HepG2 (cell line): ENCODE data around the gene DYNC2I2. TPM values are rescaled to one million over a fixed set of nuclear protein-coding genes. Genes with fewer than 3 reads are reported as not detected.

ENCODE experiments used
- ATAC-seq: fragments of 200-7000 bp; cut with Tn5 transposase; 3 replicates; pipeline ENCODE4 v1.9.1; 2020; ENCODE audit warnings: mild to moderate bottlenecking, moderate library complexity
- Bru-seq: library from RNA; stranded (reverse); fragments of 400-500 nt; gene quantifications from one replicate; lab custom pipeline; 2021; lab: Mats Ljungman, UMichigan
- BruChase-seq, 2 experiments: library from RNA; stranded (reverse); fragments of 400-500 nt; gene quantifications; one replicate each; lab custom pipeline; 2021; lab: Mats Ljungman, UMichigan
- BruUV-seq: library from RNA; stranded (reverse); fragments of 400-500 nt; replicated peaks from 2 replicates; lab custom pipeline; 2021; lab: Mats Ljungman, UMichigan
- CTCF ChIA-PET: fragments of 300-600 bp; formaldehyde crosslinking; extraction: SDS; loops from one replicate; lab custom pipeline; 2021; ENCODE audit warnings: low total read pairs, inconsistent platforms, low intra/inter-chr PET ratio; lab: Yijun Ruan, JAX
- POLR2A ChIA-PET: fragments of 350-600 bp; sonication (Branson Sonifier 250); formaldehyde crosslinking; loops from one replicate; lab custom pipeline; 2020; ENCODE audit warnings: antibody characterized with exemption, inconsistent platforms; lab: Yijun Ruan, JAX
- DNase-seq: peaks from one replicate; pipeline ENCODE4 v3.0.0-alpha.2; 2015; ENCODE audit warnings: low spot score
- FAIRE-seq: peaks from 3 replicates; lab custom pipeline; 2011; peaks lifted over from hg19 to GRCh38; lab: Jason Lieb, UNC
- H2AFZ ChIP-seq: one replicate; pipeline ENCODE4 v1.6.1; 2011; ENCODE audit warnings: low read length, inconsistent platforms
- H3K27ac ChIP-seq: fragments of 300-600 bp; 3 replicates; pipeline ENCODE4 v1.8.0; 2011; ENCODE audit warnings: mixed run types, mild to moderate bottlenecking, mixed read lengths, low read length, inconsistent platforms; ENCODE audit not compliant: insufficient read depth; ENCODE audit errors: extremely low read length
- H3K27me3 ChIP-seq, 2 experiments: fragments of 200-600 bp in 1 of 2; 2 replicates in 1 of 2; 3 replicates in 1 of 2; pipeline versions ENCODE4 v1.6.0 to v1.8.0; 2011; ENCODE audit warnings: low read length in 2 of 2, mild to moderate bottlenecking in 2 of 2, moderate library complexity in 2 of 2, inconsistent platforms in 1 of 2; ENCODE audit not compliant: insufficient read depth in 2 of 2, control insufficient read depth in 1 of 2
- H3K36me3 ChIP-seq, 2 experiments: fragments of 200-600 bp in 1 of 2; replicated peaks in 1 of 2; 2 replicates in 1 of 2; 3 replicates in 1 of 2; pipeline versions ENCODE4 v1.5.1 to v1.8.0; 2011; ENCODE audit warnings: low read length in 2 of 2, inconsistent platforms in 1 of 2; ENCODE audit not compliant: insufficient read depth in 2 of 2, control insufficient read depth in 1 of 2
- H3K4me1 ChIP-seq: 2 replicates; pipeline ENCODE4 v1.5.1; 2012; ENCODE audit warnings: low read length, inconsistent platforms; ENCODE audit not compliant: insufficient read depth
- H3K4me2 ChIP-seq: 2 replicates; pipeline ENCODE4 v1.6.0; 2011; ENCODE audit warnings: low read depth, low read length, inconsistent platforms
- H3K4me3 ChIP-seq, 3 experiments: fragments of 200-600 bp in 1 of 3; sonication (generic), shearing (Covaris generic) in 1 of 3; replicated peaks in 1 of 3; 2 replicates each; pipeline ENCODE4 v1.5.1; 2011 to 2016; ENCODE audit warnings: low read length in 3 of 3, inconsistent platforms in 2 of 3, low read depth in 2 of 3, mild to moderate bottlenecking in 2 of 3, control low read depth in 1 of 3, mixed read lengths in 1 of 3; ENCODE audit not compliant: insufficient read depth in 1 of 3
- H3K79me2 ChIP-seq: one replicate; pipeline ENCODE4 v1.6.1; 2011; ENCODE audit warnings: low read length, inconsistent platforms; ENCODE audit not compliant: insufficient read depth
- H3K9ac ChIP-seq: 2 replicates; pipeline ENCODE4 v1.6.0; 2011; ENCODE audit warnings: mild to moderate bottlenecking, low read depth, low read length, inconsistent platforms; ENCODE audit not compliant: insufficient read depth
- H3K9me3 ChIP-seq: 2 replicates; pipeline ENCODE4 v1.5.1; 2012; ENCODE audit warnings: mild to moderate bottlenecking, low read length
- H4K20me1 ChIP-seq: 2 replicates; pipeline ENCODE4 v1.6.0; 2011; ENCODE audit warnings: inconsistent platforms, mild to moderate bottlenecking, low read length, moderate library complexity; ENCODE audit not compliant: insufficient read depth
- FOXM1 ChIP-seq: sonication (generic); formaldehyde crosslinking; IDR thresholded peaks from 2 replicates; pipeline ENCODE4 v1.5.0; 2020; ENCODE audit warnings: missing genetic modification reagents
- FOXP1 ChIP-seq, 2 experiments: fragments of 450-650 bp in 1 of 2; IDR thresholded peaks; 2 replicates each; pipeline ENCODE4 v1.6.1; 2017 to 2018; ENCODE audit warnings: antibody characterized with exemption in 1 of 2
- ZNF329 ChIP-seq: sonication (generic); formaldehyde crosslinking; IDR thresholded peaks from 2 replicates; pipeline ENCODE4 v1.9.0; 2021; ENCODE audit warnings: low read depth, mild to moderate bottlenecking, missing genetic modification reagents
- ZNF574 ChIP-seq: sonication (generic); formaldehyde crosslinking; IDR thresholded peaks from 2 replicates; pipeline ENCODE4 v1.4.0; 2020; ENCODE audit warnings: missing genetic modification reagents
- ZNF674 ChIP-seq: sonication (generic); formaldehyde crosslinking; IDR thresholded peaks from 2 replicates; pipeline ENCODE4 v1.5.0; 2020; ENCODE audit warnings: low read depth, mild to moderate bottlenecking, missing genetic modification reagents
- WGBS: methylation state at CpG from one replicate; pipeline ENCODE4 v1.1.6; 2017; ENCODE audit warnings: low lambda C conversion rate; 5-methylcytosine and 5-hydroxymethylcytosine counted together
- in situ Hi-C: cut with HindIII; loops from 2 replicates; pipeline ENCODE4 v1.10.0; 2017; ENCODE audit warnings: low pct_unique_long_range_greater_than_20kb; ENCODE audit not compliant: extremely low pct_ligation_motif_present
- intact Hi-C: fragments of 100-400 bp; cut with micrococcal nuclease; formaldehyde crosslinking; loops from one replicate; pipeline ENCODE4 v1.10.0; 2022; ENCODE audit not compliant: unreplicated experiment
- long read RNA-seq, 2 experiments: library from RNA in 1 of 2; library from polyadenylated mRNA in 1 of 2; stranded (forward) in 1 of 2; unstranded in 1 of 2; transcript quantifications; one replicate each; pipeline ENCODE4 v2.0.0, GENCODE V29; 2019 to 2022
- polyA minus RNA-seq, 3 experiments: library from RNA; depleted of rRNA, polyadenylated mRNA; stranded (reverse); fragments of >200 nt; gene quantifications; 2 replicates each; pipeline ENCODE4 v1.2.3, GENCODE V29; 2011; ENCODE audit warnings: low replicate concordance in 1 of 3
- polyA plus RNA-seq, 8 experiments: library from polyadenylated mRNA; depleted of rRNA in 3 of 8; stranded (reverse) in 7 of 8; unstranded in 1 of 8; fragments of >200 nt; fragmentation: Illumina TruSeq in 4 of 8; extraction: Trizol in 4 of 8; gene quantifications; 2 replicates each; pipeline versions ENCODE4 v1.2.1 to v1.2.3, GENCODE V29; 2011 to 2016; ENCODE audit warnings: low read depth in 4 of 8, missing spikeins in 1 of 8, mixed read lengths in 1 of 8; ENCODE audit not compliant: insufficient read depth in 1 of 8
- total RNA-seq, 5 experiments: library from RNA; depleted of rRNA; stranded (reverse); fragments of >200 nt; fragmentation: Illumina TruSeq; extraction: Trizol; gene quantifications; 2 replicates each; pipeline ENCODE4 v1.2.3, GENCODE V29; 2016; ENCODE audit warnings: low read depth in 1 of 5
- TF ChIP-seq, protein P1 (sequence below): sonication (generic); formaldehyde crosslinking; IDR thresholded peaks from 2 replicates; pipeline ENCODE4 v1.5.1; 2020; ENCODE audit warnings: missing genetic modification reagents, mild to moderate bottlenecking, borderline replicate concordance

The DYNC2I2 gene
- total RNA-seq (2016; rRNA removed; fragmentation: Illumina TruSeq; extraction: Trizol): 31.1 and 40.2 TPM in 2 replicates
- total RNA-seq (2016; cell fraction: cytosol; rRNA removed; fragmentation: Illumina TruSeq; extraction: Trizol; ENCODE audit: low read depth): 35.7 and 35.9 TPM in 2 replicates
- 30.0 and 41.4 TPM in 2 replicates for total RNA-seq (2016; cell fraction: insoluble cytoplasmic fraction; rRNA removed; fragmentation: Illumina TruSeq; extraction: Trizol)
- total RNA-seq (2016; cell fraction: membrane; rRNA removed; fragmentation: Illumina TruSeq; extraction: Trizol): 44.4 and 48.2 TPM in 2 replicates
- total RNA-seq (2016; cell fraction: nucleus; rRNA removed; fragmentation: Illumina TruSeq; extraction: Trizol): 29.1 and 30.6 TPM in 2 replicates
- polyA plus RNA-seq (2011; rRNA removed): 12.5 and 13.7 TPM in 2 replicates
- polyA plus RNA-seq (2011; cell fraction: cytosol; rRNA removed): 8.1 and 18.6 TPM in 2 replicates
- 38.0 and 51.4 TPM in 2 replicates for polyA plus RNA-seq (2011; cell fraction: nucleus; rRNA removed)
- polyA plus RNA-seq (2012): 3.2 and 5.6 TPM in 2 replicates
- 38.3 and 39.4 TPM in 2 replicates for polyA plus RNA-seq (2016; cell fraction: cytosol; fragmentation: Illumina TruSeq; extraction: Trizol; ENCODE audit: low read depth)
- polyA plus RNA-seq (2016; cell fraction: insoluble cytoplasmic fraction; fragmentation: Illumina TruSeq; extraction: Trizol; ENCODE audit: low read depth): 29.4 and 33.1 TPM in 2 replicates
- 37.6 and 43.8 TPM in 2 replicates for polyA plus RNA-seq (2016; cell fraction: membrane; fragmentation: Illumina TruSeq; extraction: Trizol; ENCODE audit: low read depth)
- polyA plus RNA-seq (2016; cell fraction: nucleus; fragmentation: Illumina TruSeq; extraction: Trizol; ENCODE audit: insufficient read depth, low read depth): 49.9 and 51.2 TPM in 2 replicates
- 21.4 and 223 TPM in 2 replicates for polyA minus RNA-seq (2011; rRNA and poly(A)+ RNA removed; ENCODE audit: low replicate concordance)
- 7.2 and 10.8 TPM in 2 replicates for polyA minus RNA-seq (2011; cell fraction: cytosol; rRNA and poly(A)+ RNA removed)
- 9.3 and 12.7 TPM in 2 replicates for polyA minus RNA-seq (2011; cell fraction: nucleus; rRNA and poly(A)+ RNA removed)
- percentile 42 among the genes with signal in this experiment for Bru-seq, nascent RNA
- percentile 39 among the genes with signal in this experiment for BruChase-seq, experiment 1, labeled RNA remaining after a 6-hour chase
- percentile 41 among the genes with signal in this experiment for BruChase-seq, experiment 2, labeled RNA remaining after a 2-hour chase
- long read RNA-seq, experiment 1, transcript WDR34-201 (9 exons, 1,755 nt): major isoform, 56 of 79 reads
- long read RNA-seq, experiment 1, partial matches to known transcripts: 9 of 79 reads
- long read RNA-seq, experiment 1, other reads (novel, unspliced or antisense): 14 of 79 reads
- long read RNA-seq, experiment 2, transcript WDR34-201 (9 exons, 1,755 nt): major isoform, 16 of 36 reads
- long read RNA-seq, experiment 2, partial matches to known transcripts: 10 of 36 reads
- long read RNA-seq, experiment 2, other reads (novel, unspliced or antisense): 9 of 36 reads

DNA sequence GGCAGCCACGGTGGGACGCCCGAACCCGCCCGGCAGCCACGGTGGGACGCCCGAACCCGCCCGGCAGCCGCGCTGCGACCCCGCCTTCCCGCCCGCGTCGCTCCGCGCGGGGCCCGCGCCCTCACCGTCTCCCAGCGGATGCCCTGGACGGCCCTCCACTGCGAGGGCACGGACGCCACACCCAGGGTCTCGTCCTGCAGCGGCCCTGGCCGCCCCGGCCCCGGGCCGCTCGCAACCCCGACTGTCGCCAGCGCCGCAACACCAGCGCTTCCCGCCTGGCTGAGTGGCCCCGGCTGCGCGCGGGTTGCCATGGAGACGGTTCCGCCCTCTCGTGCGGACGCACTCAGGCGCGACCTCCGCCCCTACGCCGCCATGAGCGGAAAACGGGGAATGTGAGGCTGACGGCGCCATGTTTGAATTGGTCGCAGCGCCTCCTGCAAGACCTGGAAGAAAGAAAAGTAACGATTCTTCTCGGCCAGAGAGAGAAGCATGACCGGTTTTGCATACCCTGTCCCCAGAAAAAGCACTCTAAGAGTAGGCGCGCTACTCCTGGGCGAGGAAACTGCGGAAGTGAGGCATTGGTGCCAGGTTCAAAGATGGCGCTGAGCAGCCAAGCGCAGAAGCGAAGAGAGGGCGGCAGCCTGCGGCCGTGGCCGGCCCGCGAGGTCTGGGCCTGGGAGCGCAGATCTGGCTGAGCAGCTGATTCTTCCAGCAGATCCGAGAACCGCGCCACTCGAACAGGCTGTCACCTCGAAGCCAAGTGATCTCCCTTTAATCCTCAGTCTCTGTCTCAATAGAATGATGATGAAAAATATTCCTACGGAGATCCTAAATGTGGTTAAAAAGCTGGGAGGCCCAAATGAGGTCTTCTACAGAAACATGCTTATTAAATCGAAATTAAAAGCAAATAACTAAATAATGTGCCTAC, at the start of gene DYNC2I2:
Gene DYNC2I2, minus strand, starts transcription at position 432 of the 928 bp plus-strand sequence. Its CDS starts 121 bp downstream, at position 311.
- peak within 1 kb of the TSS; percentile 100 for H3K27ac ChIP-seq
- ATAC-seq (peak; percentile 98), DNase-seq (peak; percentile 87), FAIRE-seq (peak; percentile 42)
- peak within 1 kb of the TSS; percentile 97 for H2AFZ ChIP-seq
- TSS peak; percentile 95 for BruUV-seq
- no peaks in the 10 kb centered on the region for H3K9me3 ChIP-seq
- in situ Hi-C loops (no loop called here), intact Hi-C loops (no loop called here)
- peak within 1 kb of the TSS; percentile 100 for H3K9ac ChIP-seq
- H3K36me3 ChIP-seq: no peaks in the 10 kb centered on the region
- 3% methylated on average over 10 of the region's 86 CpGs for WGBS
- no peaks in the 10 kb centered on the region for H3K79me2 ChIP-seq
- H3K4me2 ChIP-seq: peak within 1 kb of the TSS; percentile 98
- peak within 1 kb of the TSS; percentile 68 to 84 (median 73) for H3K4me3 ChIP-seq
- ChIA-PET POLR2A (interaction anchor here (1.0 to 2.9 kb wide), 7 partner anchors 21 to 68 kb away, joined by 3 to 12 read pairs (median 4); partner anchors contain the start of genes SET and ZDHHC12), CTCF (no interaction called here)
- no peaks in the 10 kb centered on the region for H3K27me3 ChIP-seq
- peaks cover 5% of the 10 kb centered on the region; the same call in 1 of the 2 replicates for H3K4me1 ChIP-seq
- no peaks in the 10 kb centered on the region for H4K20me1 ChIP-seq
- TF ChIP-seq ZNF674 (CRISPR knock-in tag) (no peak), ZNF329 (0 out of 2 replicates have a peak, but pooled peaks have one; percentile 27), ZNF574 (CRISPR knock-in tag) (peak; percentile 92), FOXM1 (CRISPR knock-in tag) (no peak), FOXP1 (IDR thresholded peaks at IDR 0.05) (no peak), FOXP1 (CRISPR knock-in tag; IDR thresholded peaks at IDR 0.05) (no peak)
- TF ChIP-seq, protein P1, sequence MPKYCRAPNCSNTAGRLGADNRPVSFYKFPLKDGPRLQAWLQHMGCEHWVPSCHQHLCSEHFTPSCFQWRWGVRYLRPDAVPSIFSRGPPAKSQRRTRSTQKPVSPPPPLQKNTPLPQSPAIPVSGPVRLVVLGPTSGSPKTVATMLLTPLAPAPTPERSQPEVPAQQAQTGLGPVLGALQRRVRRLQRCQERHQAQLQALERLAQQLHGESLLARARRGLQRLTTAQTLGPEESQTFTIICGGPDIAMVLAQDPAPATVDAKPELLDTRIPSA: no peak
